ENCODE data around the gene COL27A1. TPM values are rescaled to one million over a fixed set of nuclear protein-coding genes. Genes with fewer than 3 reads are reported as not detected.

COL27A1 gene
- total and polyA plus RNA-seq, 2 donors (not counting 3 experiments of a cell fraction or from before 2014, with no cell fraction given), result 14.7 to 49.1 TPM

- intact Hi-C loops (cut with micrococcal nuclease), result loop anchor here (5.0 kb wide), 1 partner anchor 52 kb away; no protein-coding TSS in a partner anchor
- Histone ChIP-seq H3K9ac (replicated peaks; ENCODE audit: extremely low read depth, insufficient read depth, low read length) (no peak overlapping the region), H3K9me3 (replicated peaks; ENCODE audit: control insufficient read depth, insufficient read depth, low read length) (no peaks in the 10 kb centered on the region), H3K4me2 (ENCODE audit: insufficient read depth, low read length) (no peak overlapping the region), H2AFZ (ENCODE audit: low read depth, low read length) (no peak overlapping the region), H3K9me1 (replicated peaks; ENCODE audit: control insufficient read depth, extremely low read depth, insufficient read depth, low read length) (no peaks in the 10 kb centered on the region), H3K27me3 (ENCODE audit: control insufficient read depth in 2 of 2, insufficient read depth in 2 of 2, low read length in 2 of 2) (no peaks in the 10 kb centered on the region), H3K79me2 (ENCODE audit: control insufficient read depth, insufficient read depth, low read length) (no peaks in the 10 kb centered on the region), H3K4me3 (replicated peaks in 1 of 3; ENCODE audit: insufficient read depth in 1 of 3, low read depth in 1 of 3, low read length in 3 of 3) (no peak overlapping the region), H3K36me3 (ENCODE audit: control insufficient read depth in 2 of 2, extremely low read depth in 1 of 2, insufficient read depth in 2 of 2, low read length in 2 of 2) (no peaks in the 10 kb centered on the region), H4K20me1 (replicated peaks; ENCODE audit: control insufficient read depth, extremely low read depth, insufficient read depth, low read length) (no peaks in the 10 kb centered on the region), H3K4me1 (ENCODE audit: control insufficient read depth, extremely low read depth, insufficient read depth, low read length) (peaks cover 8% of the 10 kb centered on the region), H3K27ac (ENCODE audit: insufficient read depth, low read depth, low read length) (no peak overlapping the region)
- TF ChIP-seq FOS (IDR thresholded peaks at IDR 0.05; ENCODE audit: borderline replicate concordance, insufficient read depth, low read length), result no peak
- TF ChIP-seq CTCF (IDR thresholded peaks at IDR 0.05; ENCODE audit: extremely low read depth in 1 of 2, insufficient read depth in 1 of 2, low read depth in 1 of 2, low read length in 2 of 2), result no peak
- no peak for TF ChIP-seq MAX (IDR thresholded peaks at IDR 0.05; ENCODE audit: insufficient read depth, insufficient read length)
- no peak for TF ChIP-seq POLR2AphosphoS5 (IDR thresholded peaks at IDR 0.05; ENCODE audit: insufficient read depth, low read depth, low read length)
- DNase-seq (ENCODE audit: low read depth, low spot score) (no peak), FAIRE-seq (no peak)
- CTCF ChIA-PET, result interaction anchor here (0.9 to 3.0 kb wide), 3 partner anchors 10 to 80 kb away, joined by 4 to 13 read pairs (median 7); partner anchors contain the start of gene COL27A1
- BruUV-seq (replicated peaks), result no TSS peak
- dilution Hi-C loops (cut with MboI; ENCODE audit: extremely low pct_ligation_motif_present, low sequenced_read_pairs), result no loop called here
- POLR2A ChIA-PET, result no interaction called here
Measured at GRCh38 chr9:114235033-114235661, 79.8 kb downstream of the COL27A1 start.

Measured in endothelial cell of umbilical vein (primary cell).